Skeletal muscle tissue (tissue), 4 donors: Measurements from ENCODE around the gene ZNF571. TPM values are rescaled to one million over a fixed set of nuclear protein-coding genes. Genes with fewer than 3 reads are reported as not detected.
A peak's percentile ranks its signal among the peaks of the same experiment; 100 is the strongest.

Source experiments
- H3K27ac ChIP-seq: one replicate; pipeline ENCODE4 v1.7.0; 2013; ENCODE audit warnings: mild to moderate bottlenecking, low read depth, low read length, inconsistent platforms
- H3K27me3 ChIP-seq, 3 donors: one replicate each; pipeline ENCODE4 v1.7.0; 2013; ENCODE audit warnings: low read length in 3 of 3; ENCODE audit not compliant: control insufficient read depth in 3 of 3, insufficient read depth in 3 of 3
- H3K36me3 ChIP-seq, 3 donors: one replicate each; pipeline ENCODE4 v1.7.0; 2013; ENCODE audit warnings: low read length in 3 of 3; ENCODE audit not compliant: control insufficient read depth in 3 of 3, insufficient read depth in 3 of 3
- H3K4me1 ChIP-seq, 3 donors: one replicate each; pipeline ENCODE4 v1.7.0; 2013; ENCODE audit warnings: low read length in 3 of 3, mild to moderate bottlenecking in 3 of 3; ENCODE audit not compliant: control insufficient read depth in 3 of 3, insufficient read depth in 3 of 3
- H3K4me3 ChIP-seq, 3 donors: one replicate each; pipeline ENCODE4 v1.7.0; 2013; ENCODE audit warnings: low read length in 3 of 3
- H3K9ac ChIP-seq, 3 donors: one replicate each; pipeline ENCODE4 v1.7.0; 2013; ENCODE audit warnings: low read length in 3 of 3, mild to moderate bottlenecking in 3 of 3, moderate library complexity in 2 of 3, low read depth in 1 of 3
- H3K9me3 ChIP-seq, 3 donors: one replicate each; pipeline ENCODE4 v1.7.0; 2013; ENCODE audit warnings: low read length in 3 of 3; ENCODE audit not compliant: control insufficient read depth in 3 of 3
- total RNA-seq: library from RNA; depleted of rRNA; stranded (reverse); fragments of >200 nt; gene quantifications from one replicate; pipeline ENCODE4 v1.2.3, GENCODE V29; 2014
- donor health status: Osteomylitis.

Gene ZNF571
- 4.7 TPM for total RNA-seq

- Histone ChIP-seq H3K4me3 (peak within 1 kb of the TSS; percentile 89 to 99 (median 97)), H3K9ac (peak within 1 kb of the TSS; percentile 88 to 93 (median 92)), H3K9me3 (peaks cover 0 to 6% (median 0%) of the 10 kb centered on the region in 3 donors), H3K27ac (peak within 1 kb of the TSS; percentile 85), H3K4me1 (peaks cover 7 to 17% (median 16%) of the 10 kb centered on the region in 3 donors), H3K36me3 (peaks cover 10 to 13% (median 11%) of the 10 kb centered on the region in 3 donors), H3K27me3 (no peaks in the 10 kb centered on the region)
These were observed at the start of gene ZNF571, which contains the start of gene ZNF540 for GRCh38 chr19:37594304-37594981. Gene ZNF571 (minus strand): TSS chr19:37594792. CDS start chr19:37586676, 8,116 bp downstream. Gene ZNF540 (plus strand): TSS chr19:37594876. CDS start chr19:37598448, 3,572 bp downstream.

- no peak overlapping the region for H3K9ac ChIP-seq
- H3K36me3 ChIP-seq: peaks cover 28 to 36% (median 36%) of the 10 kb centered on the region in 3 donors
- peaks cover 7 to 54% (median 18%) of the 10 kb centered on the region in 3 donors for H3K9me3 ChIP-seq
- H3K27ac ChIP-seq: no peak overlapping the region
- peak overlapping the region in 1 of 3 donors; percentile 61 for H3K4me3 ChIP-seq
- no peaks in the 10 kb centered on the region for H3K4me1 ChIP-seq
- H3K27me3 ChIP-seq: no peaks in the 10 kb centered on the region
These were observed 40.8 kb upstream of the ZNF571 start for GRCh38 chr19:37635076-37636056.

- H3K9me3 ChIP-seq: peaks cover 0 to 6% (median 0%) of the 10 kb centered on the region in 3 donors
- peak overlapping the region; percentile 89 to 99 (median 97) for H3K4me3 ChIP-seq
- H3K4me1 ChIP-seq: peaks cover 7 to 17% (median 16%) of the 10 kb centered on the region in 3 donors
- peak overlapping the region; percentile 88 to 93 (median 92) for H3K9ac ChIP-seq
- H3K27me3 ChIP-seq: no peaks in the 10 kb centered on the region
- peaks cover 14 to 18% (median 16%) of the 10 kb centered on the region in 3 donors for H3K36me3 ChIP-seq
- peak overlapping the region; percentile 85 for H3K27ac ChIP-seq
These were observed 390 bp upstream of the ZNF571 start for GRCh38 chr19:37594982-37595382.

- peak overlapping the region; percentile 89 to 99 (median 97) for H3K4me3 ChIP-seq
- peak overlapping the region; percentile 85 for H3K27ac ChIP-seq
- peak overlapping the region; percentile 88 to 93 (median 92) for H3K9ac ChIP-seq
- H3K36me3 ChIP-seq: peaks cover 9 to 10% (median 9%) of the 10 kb centered on the region in 3 donors
- no peaks in the 10 kb centered on the region for H3K27me3 ChIP-seq
- H3K9me3 ChIP-seq: peaks cover 0 to 6% (median 2%) of the 10 kb centered on the region in 3 donors
- H3K4me1 ChIP-seq: peaks cover 7 to 17% (median 16%) of the 10 kb centered on the region in 3 donors
These were observed 642 bp downstream of the ZNF571 start for GRCh38 chr19:37593996-37594303.

DNA sequence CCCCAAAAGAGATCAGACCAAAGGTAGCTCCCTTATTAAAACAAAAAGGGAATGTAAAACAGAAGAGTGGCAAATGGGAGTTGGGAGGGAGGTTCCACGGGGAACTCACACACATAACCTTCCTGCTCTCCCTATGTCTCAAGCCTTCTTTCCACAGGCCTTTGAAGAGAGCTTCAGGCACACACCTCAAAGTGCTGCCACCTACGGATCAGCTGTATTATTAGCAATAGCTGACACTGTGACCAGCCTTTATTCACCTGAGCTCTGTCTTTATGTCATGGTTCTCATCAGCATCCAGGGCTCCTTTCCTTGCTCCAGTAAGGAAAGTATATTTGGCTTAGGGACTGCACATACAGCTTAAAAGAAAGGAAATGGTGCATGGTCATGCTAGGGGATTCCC lies 11.3 kb downstream of the ZNF571 start:
- no peaks in the 10 kb centered on the region for H3K4me1 ChIP-seq
- H3K9me3 ChIP-seq: peaks cover 23 to 59% (median 23%) of the 10 kb centered on the region in 3 donors
- H3K4me3 ChIP-seq: peak overlapping the region in 1 of 3 donors; percentile 28
- no peak overlapping the region for H3K27ac ChIP-seq
- peaks cover 55 to 80% (median 68%) of the 10 kb centered on the region in 3 donors for H3K36me3 ChIP-seq
- no peak overlapping the region for H3K9ac ChIP-seq
- H3K27me3 ChIP-seq: no peaks in the 10 kb centered on the region

DNA sequence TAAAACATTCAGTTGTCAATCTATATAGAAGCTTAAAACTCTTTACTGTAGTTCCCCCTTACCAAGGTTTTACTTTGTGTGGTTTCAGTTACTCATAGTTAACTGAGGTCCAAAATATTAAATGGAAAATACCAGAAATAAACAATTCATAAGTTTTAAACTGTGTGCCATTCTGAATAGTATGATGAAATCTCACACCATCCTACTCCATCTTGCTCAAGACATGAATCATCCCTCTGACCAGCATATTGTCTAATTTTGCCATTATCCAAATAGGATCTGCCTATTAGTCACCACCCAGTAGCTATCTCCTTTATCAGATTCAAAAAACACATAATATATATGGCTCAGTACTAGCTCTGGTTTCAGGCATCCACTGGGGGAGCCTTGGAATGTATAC lies 22.4 kb downstream of the ZNF571 start:
- H3K9ac ChIP-seq: no peak overlapping the region
- no peaks in the 10 kb centered on the region for H3K4me1 ChIP-seq
- no peaks in the 10 kb centered on the region for H3K27me3 ChIP-seq
- peaks cover 22 to 42% (median 30%) of the 10 kb centered on the region in 3 donors for H3K36me3 ChIP-seq
- H3K27ac ChIP-seq: no peak overlapping the region
- H3K4me3 ChIP-seq: no peak overlapping the region
- H3K9me3 ChIP-seq: peaks cover 27 to 59% (median 34%) of the 10 kb centered on the region in 3 donors

GRCh38 chr19:37565370-37565669 lies 29.3 kb downstream of the ZNF571 start:
- no peaks in the 10 kb centered on the region for H3K27me3 ChIP-seq
- H3K36me3 ChIP-seq: peaks cover 27 to 59% (median 43%) of the 10 kb centered on the region in 3 donors
- peaks cover 52 to 80% (median 62%) of the 10 kb centered on the region in 3 donors for H3K9me3 ChIP-seq
- H3K9ac ChIP-seq: no peak overlapping the region
- no peak overlapping the region for H3K27ac ChIP-seq
- no peaks in the 10 kb centered on the region for H3K4me1 ChIP-seq
- peak overlapping the region in 1 of 3 donors; percentile 38 for H3K4me3 ChIP-seq

DNA sequence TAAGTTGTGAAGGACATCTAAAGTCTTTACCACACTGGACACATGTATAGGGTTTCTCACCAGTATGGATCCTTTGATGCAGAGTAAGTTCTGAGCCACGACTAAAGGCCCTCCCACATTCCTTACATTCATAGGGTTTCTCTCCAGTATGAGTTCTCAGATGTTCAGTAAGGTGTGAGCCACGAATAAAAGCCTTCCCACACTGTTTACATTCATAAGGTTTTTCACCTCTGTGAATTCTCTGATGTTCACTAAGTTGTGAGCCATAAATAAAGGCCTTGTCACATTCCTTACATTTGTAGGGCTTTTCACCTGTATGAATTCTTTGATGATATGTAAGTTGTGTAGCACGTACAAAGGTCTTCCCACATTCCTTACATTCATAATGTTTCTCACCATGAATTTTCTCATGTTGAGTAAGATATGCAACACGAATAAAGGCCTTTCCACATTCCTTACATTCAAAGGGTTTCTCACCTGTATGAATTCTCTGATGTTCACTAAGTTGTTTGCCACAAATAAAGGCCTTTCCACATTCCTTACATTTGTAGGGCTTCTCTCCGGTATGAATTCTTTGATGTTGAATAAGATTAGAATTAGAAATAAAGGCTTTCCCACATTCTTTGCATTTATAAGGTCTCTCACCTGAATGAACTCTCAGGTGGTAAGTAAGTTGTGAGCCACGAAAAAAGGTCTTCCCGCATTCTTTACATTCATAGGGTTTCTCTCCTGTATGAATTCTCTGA lies 29.8 kb downstream of the ZNF571 start:
- no peak overlapping the region for H3K27ac ChIP-seq
- H3K9me3 ChIP-seq: peaks cover 48 to 75% (median 59%) of the 10 kb centered on the region in 3 donors
- no peaks in the 10 kb centered on the region for H3K4me1 ChIP-seq
- peaks cover 23 to 55% (median 38%) of the 10 kb centered on the region in 3 donors for H3K36me3 ChIP-seq
- no peak overlapping the region for H3K9ac ChIP-seq
- no peaks in the 10 kb centered on the region for H3K27me3 ChIP-seq
- H3K4me3 ChIP-seq: peak overlapping the region in 1 of 3 donors; percentile 38

GRCh38 chr19:37563518-37563917 lies 31.1 kb downstream of the ZNF571 start:
- H3K9me3 ChIP-seq: peaks cover 46 to 74% (median 64%) of the 10 kb centered on the region in 3 donors
- H3K4me1 ChIP-seq: no peaks in the 10 kb centered on the region
- H3K27me3 ChIP-seq: no peaks in the 10 kb centered on the region
- H3K36me3 ChIP-seq: peaks cover 27 to 50% (median 34%) of the 10 kb centered on the region in 3 donors
- H3K9ac ChIP-seq: no peak overlapping the region
- H3K4me3 ChIP-seq: peak overlapping the region in 1 of 3 donors; percentile 40
- H3K27ac ChIP-seq: no peak overlapping the region
